Upper lobe of right lung (tissue), 1 donor: ENCODE measurements around the gene ELOF1. TPM values are rescaled to one million over a fixed set of nuclear protein-coding genes. Genes with fewer than 3 reads are reported as not detected.

Experiments
- ATAC-seq: fragments of 200-7000 bp; cut with Tn5 transposase; one replicate; pipeline ENCODE4 v1.9.1; 2020; ENCODE audit warnings: mild to moderate bottlenecking, moderate library complexity
- DNase-seq: peaks from one replicate; pipeline ENCODE4 v3.0.0-alpha.2; 2020
- H3K27ac ChIP-seq: fragments of 200-600 bp; one replicate; pipeline ENCODE4 v1.8.0; 2022
- H3K27me3 ChIP-seq: fragments of 200-600 bp; one replicate; pipeline ENCODE4 v1.8.0; 2022; ENCODE audit warnings: mild to moderate bottlenecking
- H3K36me3 ChIP-seq: fragments of 200-600 bp; one replicate; pipeline ENCODE4 v1.8.0; 2022
- H3K4me1 ChIP-seq: fragments of 200-600 bp; one replicate; pipeline ENCODE4 v1.8.0; 2022
- H3K4me3 ChIP-seq: fragments of 200-600 bp; one replicate; pipeline ENCODE4 v1.8.0; 2022; ENCODE audit warnings: mild to moderate bottlenecking
- H3K9me3 ChIP-seq: fragments of 200-600 bp; one replicate; pipeline ENCODE4 v1.8.0; 2022
- intact Hi-C: fragments of 100-400 bp; cut with DNase I; formaldehyde crosslinking; loops from one replicate; pipeline ENCODE4 v1.11.0; 2022
- total RNA-seq: library from RNA; stranded (reverse); fragmentation: NEBNext Ultra II Directional; extraction: Animal tissue kit (Norgen Biotek cat#: 25700); gene quantifications from one replicate; pipeline ENCODE4 v1.2.1, GENCODE V29; 2021
- TF ChIP-seq, protein P1 (sequence below): fragments of 200-600 bp; IDR thresholded peaks from one replicate; pipeline ENCODE4 v1.8.0; 2022; ENCODE audit warnings: antibody characterized with exemption
- donor health status: DM: no; HTN: yes; CAD: no; lungs with severe emphysema.

Gene ELOF1
- total RNA-seq, 1 donor from 2014 or later, result 44.3 TPM

DNA sequence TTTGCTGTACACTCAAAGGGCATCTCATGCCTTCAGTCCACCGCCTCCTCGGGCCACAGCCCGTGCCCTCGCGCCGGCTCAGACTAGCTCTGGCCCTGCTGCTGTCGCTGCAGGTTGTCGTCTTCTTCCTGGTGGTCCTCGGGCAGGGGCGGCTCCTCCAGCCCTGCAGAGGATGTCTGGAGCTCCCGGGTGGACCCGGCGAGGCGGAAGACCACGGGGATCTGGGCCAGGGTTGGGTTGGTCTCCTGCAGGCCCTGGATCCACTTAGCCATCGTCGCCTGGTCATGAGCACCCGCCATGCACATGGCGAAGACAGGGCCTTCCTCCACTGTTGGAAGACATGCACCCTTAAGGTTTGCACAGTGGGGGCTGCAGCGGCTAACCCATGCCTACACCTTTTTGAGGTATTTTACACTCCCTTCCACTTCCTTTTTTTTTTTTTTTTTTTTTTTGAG, 52.9 kb downstream of the ELOF1 start:
- H3K9me3 ChIP-seq, result no peaks in the 10 kb centered on the region
- H3K27ac ChIP-seq, result peak overlapping the region; percentile 95
- TF ChIP-seq, protein P1, sequence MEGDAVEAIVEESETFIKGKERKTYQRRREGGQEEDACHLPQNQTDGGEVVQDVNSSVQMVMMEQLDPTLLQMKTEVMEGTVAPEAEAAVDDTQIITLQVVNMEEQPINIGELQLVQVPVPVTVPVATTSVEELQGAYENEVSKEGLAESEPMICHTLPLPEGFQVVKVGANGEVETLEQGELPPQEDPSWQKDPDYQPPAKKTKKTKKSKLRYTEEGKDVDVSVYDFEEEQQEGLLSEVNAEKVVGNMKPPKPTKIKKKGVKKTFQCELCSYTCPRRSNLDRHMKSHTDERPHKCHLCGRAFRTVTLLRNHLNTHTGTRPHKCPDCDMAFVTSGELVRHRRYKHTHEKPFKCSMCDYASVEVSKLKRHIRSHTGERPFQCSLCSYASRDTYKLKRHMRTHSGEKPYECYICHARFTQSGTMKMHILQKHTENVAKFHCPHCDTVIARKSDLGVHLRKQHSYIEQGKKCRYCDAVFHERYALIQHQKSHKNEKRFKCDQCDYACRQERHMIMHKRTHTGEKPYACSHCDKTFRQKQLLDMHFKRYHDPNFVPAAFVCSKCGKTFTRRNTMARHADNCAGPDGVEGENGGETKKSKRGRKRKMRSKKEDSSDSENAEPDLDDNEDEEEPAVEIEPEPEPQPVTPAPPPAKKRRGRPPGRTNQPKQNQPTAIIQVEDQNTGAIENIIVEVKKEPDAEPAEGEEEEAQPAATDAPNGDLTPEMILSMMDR, result no peak
- ATAC-seq, result peak; percentile 13
- peaks cover 5% of the 10 kb centered on the region for H3K4me1 ChIP-seq
- intact Hi-C loops, result no loop called here
- H3K27me3 ChIP-seq, result no peaks in the 10 kb centered on the region
- DNase-seq, result no peak
- H3K4me3 ChIP-seq, result peak overlapping the region; percentile 89
- no peaks in the 10 kb centered on the region for H3K36me3 ChIP-seq

DNA sequence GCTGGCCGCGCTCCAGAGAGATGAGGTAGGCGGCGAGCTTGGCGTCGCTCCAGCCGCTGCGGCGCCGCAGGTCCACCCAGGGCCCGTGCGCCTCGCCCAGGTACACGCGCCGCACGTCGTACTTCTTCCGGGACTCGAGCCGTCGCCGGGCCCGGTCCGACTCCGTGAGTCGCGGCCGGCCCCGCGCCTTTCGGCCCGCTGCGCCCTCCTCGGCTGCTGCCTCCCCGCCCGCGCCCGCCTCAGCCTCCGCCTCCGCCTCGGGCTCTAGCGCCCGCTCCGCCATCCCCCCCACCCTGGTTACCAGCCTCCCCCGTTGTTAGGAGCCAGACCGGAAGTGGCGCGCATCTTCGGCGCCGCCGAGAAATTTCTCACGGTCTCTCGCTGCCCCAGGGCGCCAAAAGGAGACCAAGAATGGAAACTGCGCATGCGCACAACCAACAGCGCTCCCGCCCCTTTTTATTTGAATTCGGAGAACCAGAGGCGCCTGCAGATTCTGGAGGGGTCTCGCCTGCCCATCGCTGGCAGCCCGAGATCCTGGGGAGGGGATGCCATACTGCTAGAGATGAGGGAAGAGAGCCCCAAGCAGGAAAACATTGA, 53.4 kb downstream of the ELOF1 start, which contains the start of gene ZNF653:
TSS of gene ZNF653 (minus strand) at position 336 of the 597 bp plus-strand sequence. CDS start at position 283, 53 bp downstream.
- DNase-seq (peak; percentile 96), ATAC-seq (peak; percentile 87)
- TF ChIP-seq, protein P1, result no peak
- Histone ChIP-seq H3K36me3 (no peaks in the 10 kb centered on the region), H3K4me1 (peaks cover 5% of the 10 kb centered on the region), H3K27ac (peak within 1 kb of the TSS; percentile 95), H3K9me3 (no peaks in the 10 kb centered on the region), H3K4me3 (peak within 1 kb of the TSS; percentile 89), H3K27me3 (no peaks in the 10 kb centered on the region)
- intact Hi-C loops, result no loop called here

DNA sequence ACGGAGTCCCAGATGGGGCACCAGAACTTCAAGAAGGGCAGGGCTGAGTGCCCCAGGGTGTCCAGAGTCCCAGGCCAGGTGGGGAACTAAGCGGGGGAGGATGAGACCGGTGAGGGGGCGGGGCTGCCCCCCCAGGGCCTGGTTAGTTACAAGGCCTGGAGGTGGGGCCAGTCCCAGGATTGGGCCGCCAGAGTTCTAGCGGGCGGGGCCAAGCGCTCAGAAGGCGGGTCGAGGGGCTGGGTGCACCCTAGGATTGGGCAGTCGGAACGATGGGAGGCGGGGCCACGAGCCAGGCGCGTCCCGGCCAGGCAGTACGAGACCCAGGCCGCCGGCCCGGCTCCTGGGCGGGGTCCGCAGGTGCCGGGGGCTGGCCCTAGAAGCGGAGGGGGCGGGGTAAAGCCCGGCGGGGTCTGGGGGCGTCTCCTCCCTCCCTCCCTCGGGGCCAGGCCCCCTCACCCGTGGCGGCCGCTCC, 54.0 kb downstream of the ELOF1 start:
- Histone ChIP-seq H3K4me3 (peak overlapping the region; percentile 89), H3K4me1 (peaks cover 5% of the 10 kb centered on the region), H3K27me3 (no peaks in the 10 kb centered on the region), H3K36me3 (no peaks in the 10 kb centered on the region), H3K9me3 (no peaks in the 10 kb centered on the region), H3K27ac (peak overlapping the region; percentile 95)
- intact Hi-C loops, result no loop called here
- TF ChIP-seq, protein P1, result no peak
- ATAC-seq, result peak; percentile 96
- DNase-seq, result peak; percentile 99

DNA sequence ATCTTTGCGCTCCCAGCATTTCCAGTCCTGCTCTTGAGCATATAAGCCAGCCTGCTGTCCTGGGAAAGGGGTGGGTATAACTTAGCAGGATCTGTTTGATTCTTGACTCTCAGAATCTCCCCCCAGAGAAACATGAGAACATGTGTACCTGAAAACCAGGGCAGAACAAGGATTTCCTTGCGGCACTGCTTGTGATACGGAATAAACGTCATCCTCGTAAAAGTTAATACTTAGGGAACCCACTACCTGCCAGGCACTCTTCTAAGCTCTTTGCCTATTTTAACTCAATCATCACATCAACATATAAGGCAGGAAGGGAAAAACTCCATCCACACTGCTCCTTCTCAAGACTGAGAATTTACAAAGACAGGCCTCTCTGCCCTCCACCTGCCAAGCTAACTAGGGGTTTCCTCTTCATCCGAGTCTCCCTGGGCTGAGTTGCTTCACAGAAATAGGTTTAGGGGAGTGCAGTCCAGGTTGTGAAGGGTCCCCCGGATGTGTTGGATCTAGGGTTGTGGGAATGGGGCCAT, 54.5 kb downstream of the ELOF1 start:
- TF ChIP-seq, protein P1, result no peak
- Histone ChIP-seq H3K9me3 (no peaks in the 10 kb centered on the region), H3K27me3 (no peaks in the 10 kb centered on the region), H3K4me1 (peaks cover 5% of the 10 kb centered on the region), H3K27ac (peak overlapping the region; percentile 95), H3K4me3 (peak overlapping the region; percentile 89), H3K36me3 (no peaks in the 10 kb centered on the region)
- intact Hi-C loops, result no loop called here
- ATAC-seq (no peak), DNase-seq (no peak)

Other genes with a start within 250 kb of the ELOF1 start
- 52.7 TPM for gene RAB3D, start 219.6 kb downstream of the ELOF1 start, total RNA-seq
- 74.6 TPM for gene TMEM205, start 213.0 kb downstream of the ELOF1 start, total RNA-seq
- gene CCDC159, start 212.7 kb downstream of the ELOF1 start, total RNA-seq, result 39.4 TPM
- gene PLPPR2, start 203.8 kb downstream of the ELOF1 start, total RNA-seq, result 26.5 TPM
- 3.2 TPM for gene SWSAP1, start 184.6 kb downstream of the ELOF1 start, total RNA-seq
- gene EPOR, start 174.9 kb downstream of the ELOF1 start, total RNA-seq, result 20.4 TPM
- 54.6 TPM for gene RGL3, start 139.9 kb downstream of the ELOF1 start, total RNA-seq
- gene ODAD3, start 124.1 kb downstream of the ELOF1 start, total RNA-seq, result 0.49 TPM
- 293 TPM for gene PRKCSH, start 123.6 kb downstream of the ELOF1 start, total RNA-seq
- gene ELAVL3, start 78.2 kb downstream of the ELOF1 start, total RNA-seq, result not detected
- gene ZNF653, start 53.4 kb downstream of the ELOF1 start, total RNA-seq, result 10.7 TPM
- 44.8 TPM for gene ECSIT, start 30.1 kb downstream of the ELOF1 start, total RNA-seq
- gene CNN1, start 20.4 kb downstream of the ELOF1 start, total RNA-seq, result 27.3 TPM
- 429 TPM for gene ACP5, start 18.4 kb upstream of the ELOF1 start, total RNA-seq
- 11.6 TPM for gene ZNF627, start 38.3 kb upstream of the ELOF1 start, total RNA-seq
- gene ZNF823, start 179.7 kb upstream of the ELOF1 start, total RNA-seq, result 5.6 TPM
- 10.0 TPM for gene ZNF441, start 207.8 kb upstream of the ELOF1 start, total RNA-seq
- 1.9 TPM for gene ZNF491, start 239.3 kb upstream of the ELOF1 start, total RNA-seq